GM18508 (cell line): ENCODE results near the gene INTS3.

ENCODE experiments used
- ATAC-seq: cut with Tn5 transposase; IDR thresholded peaks from one replicate; pipeline ENCODE4 v1.9.1; 2021; ENCODE audit warnings: moderate number of reproducible peaks; ENCODE audit not compliant: insufficient read depth, unreplicated experiment

The INTS3 gene

DNA sequence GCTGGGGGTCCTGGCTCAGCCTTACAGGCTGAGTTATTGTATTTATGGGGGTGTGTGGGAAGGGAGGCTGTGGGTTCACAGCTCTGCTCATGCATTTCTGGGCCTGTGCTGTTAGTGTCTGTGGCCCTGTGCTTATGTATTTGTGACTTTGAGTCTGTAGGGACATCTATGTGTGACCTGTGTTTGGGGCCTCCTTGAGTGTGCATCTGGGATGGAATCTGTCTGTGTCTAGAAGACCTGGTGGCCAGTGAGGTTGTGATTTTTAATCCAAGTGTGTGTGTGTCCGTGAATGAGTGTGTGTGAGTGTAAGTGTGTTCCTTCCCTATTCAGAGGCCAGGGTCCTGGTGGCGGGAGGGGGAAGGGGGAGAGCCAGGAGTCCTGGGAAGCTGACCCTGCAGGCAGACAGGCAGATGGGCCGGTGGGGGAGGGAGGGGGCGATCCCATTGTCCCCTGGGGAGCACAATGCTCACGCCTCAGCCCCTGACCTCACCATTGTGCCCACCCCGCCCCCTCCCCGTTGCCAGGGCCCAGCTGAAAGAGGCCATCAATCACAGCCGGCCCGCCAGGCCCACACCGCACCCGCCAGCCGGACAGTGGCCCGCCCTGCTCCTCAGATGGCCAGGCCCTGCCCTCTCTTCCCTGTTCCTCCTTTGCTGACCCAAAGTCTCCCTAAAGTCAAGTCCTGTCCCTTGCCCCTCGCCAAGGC lies 66.9 kb downstream of the INTS3 start:
- no peak for ATAC-seq

- no peak for ATAC-seq
Measured at GRCh38 chr1:153795330-153795837, 67.5 kb downstream of the INTS3 start.

DNA sequence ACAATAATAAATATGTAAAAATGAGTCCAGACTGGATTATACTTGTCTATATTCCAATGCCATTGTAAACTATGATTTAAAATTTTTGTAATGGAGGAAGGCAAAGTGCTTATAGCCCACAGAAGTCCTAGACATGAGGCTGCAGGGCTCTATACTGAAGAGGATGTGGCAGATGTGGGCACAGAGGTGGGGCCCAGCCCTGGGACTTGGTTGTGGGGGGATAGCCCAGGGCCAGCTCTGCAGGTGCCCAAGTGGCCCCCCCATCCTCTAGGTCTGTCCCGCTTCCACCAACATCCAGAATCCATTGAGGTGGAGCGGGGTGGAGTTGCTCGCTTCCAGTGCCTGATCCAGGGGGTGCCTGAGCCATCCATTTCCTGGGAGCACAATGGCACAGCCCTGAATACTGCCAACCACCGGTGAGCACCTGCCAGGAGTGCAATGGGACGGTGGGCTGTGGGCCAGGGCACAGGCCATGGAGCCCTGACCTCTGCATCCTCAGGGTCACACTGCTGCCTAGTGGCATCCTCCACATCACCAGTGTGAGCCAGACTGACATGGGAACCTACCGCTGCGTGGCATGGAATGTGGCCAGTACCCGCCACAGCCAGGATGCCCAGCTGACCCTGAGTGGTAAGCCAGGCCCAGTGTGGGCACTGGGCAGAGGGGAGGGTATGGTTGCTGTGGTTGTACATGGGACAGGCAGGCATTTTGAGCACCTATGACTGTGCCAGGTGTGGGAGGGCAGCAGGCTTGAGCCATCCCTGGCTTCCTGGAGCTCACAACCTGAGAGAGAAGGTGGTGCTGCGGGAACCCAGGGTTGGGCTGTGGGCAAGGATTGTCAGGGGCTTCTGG lies 68.3 kb downstream of the INTS3 start:
- no peak for ATAC-seq

- ATAC-seq: no peak
Measured at GRCh38 chr1:153796786-153797659, 69.2 kb downstream of the INTS3 start.

DNA sequence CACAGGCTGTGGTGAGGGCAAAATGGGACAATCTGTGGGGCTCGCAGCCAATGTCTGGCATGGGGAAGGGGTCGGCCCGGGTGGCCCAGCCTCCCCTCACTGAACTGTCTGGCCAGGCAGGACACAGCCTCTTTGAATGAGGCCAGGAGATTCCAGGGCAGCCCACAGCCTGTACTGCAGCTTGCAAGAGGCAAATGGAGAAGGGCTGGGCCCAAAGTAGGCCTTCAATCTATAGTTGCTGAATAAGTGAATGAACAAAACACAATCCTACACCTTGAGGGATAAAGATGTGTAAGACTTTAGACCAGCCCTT lies 70.6 kb downstream of the INTS3 start:
- no peak for ATAC-seq

DNA sequence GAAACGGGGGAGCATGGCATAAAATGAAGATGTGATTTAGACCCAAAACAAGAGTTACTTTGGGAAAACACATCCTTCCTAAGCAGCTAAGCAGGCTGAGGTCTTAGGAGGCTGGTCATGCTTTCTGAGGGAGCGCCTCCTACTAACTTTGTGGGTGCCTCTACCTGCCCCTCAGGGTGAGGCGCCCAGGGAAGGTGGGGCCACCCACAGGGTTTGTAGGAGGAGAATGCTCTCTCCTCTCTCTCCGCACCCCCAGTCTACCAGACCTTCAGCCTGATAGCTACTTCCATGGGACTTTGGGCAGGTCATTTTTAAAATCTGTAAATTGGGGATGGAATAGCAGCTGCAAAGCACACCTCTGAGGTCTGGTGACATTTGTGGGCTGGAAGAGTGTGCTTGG lies 71.2 kb downstream of the INTS3 start:
- no peak for ATAC-seq

DNA sequence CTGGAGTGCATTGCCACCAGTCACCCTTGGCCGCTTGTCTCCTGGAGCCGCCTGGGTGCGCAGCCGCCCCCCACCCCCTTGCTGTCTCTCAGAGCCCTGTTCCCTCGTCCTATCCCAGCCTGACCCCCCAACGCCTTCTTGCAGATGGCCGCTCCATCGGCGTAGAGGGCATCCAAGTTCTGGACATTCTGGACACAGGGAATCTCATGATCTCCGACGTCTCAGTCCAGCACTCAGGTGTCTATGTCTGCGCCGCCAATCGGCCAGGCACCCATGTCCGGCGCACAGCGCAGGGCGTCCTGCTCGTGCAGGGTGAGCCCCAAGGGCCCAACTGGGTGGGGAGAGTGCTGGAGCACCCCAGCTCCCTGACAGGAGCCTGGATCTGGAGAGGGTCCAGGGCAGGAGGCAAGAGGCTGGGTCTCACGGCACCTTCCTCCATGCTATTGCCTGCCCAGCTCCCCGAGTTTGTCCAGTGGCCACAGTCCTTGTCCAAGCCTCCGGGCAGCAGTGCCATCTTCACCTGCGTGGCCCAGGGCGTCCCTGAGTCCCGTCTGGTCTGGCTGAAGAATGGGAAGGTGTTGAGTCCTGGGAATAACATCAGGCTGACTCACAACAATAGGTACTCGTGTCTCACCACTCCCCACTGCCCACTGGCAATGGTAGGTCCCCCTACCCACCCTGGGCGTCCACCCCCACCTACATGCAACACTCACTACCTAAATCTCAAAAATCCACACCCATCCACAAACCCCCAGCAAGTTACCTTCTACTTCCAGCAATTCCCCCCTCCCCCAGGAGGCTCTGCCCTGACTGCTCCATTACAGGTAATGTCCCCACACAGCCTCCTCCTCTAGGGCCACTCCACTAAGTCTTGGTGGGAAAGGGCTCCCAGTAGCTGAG lies 72.0 kb downstream of the INTS3 start:
- ATAC-seq: no peak

GRCh38 chr1:153800516-153800915 lies 72.7 kb downstream of the INTS3 start:
- no peak for ATAC-seq

DNA sequence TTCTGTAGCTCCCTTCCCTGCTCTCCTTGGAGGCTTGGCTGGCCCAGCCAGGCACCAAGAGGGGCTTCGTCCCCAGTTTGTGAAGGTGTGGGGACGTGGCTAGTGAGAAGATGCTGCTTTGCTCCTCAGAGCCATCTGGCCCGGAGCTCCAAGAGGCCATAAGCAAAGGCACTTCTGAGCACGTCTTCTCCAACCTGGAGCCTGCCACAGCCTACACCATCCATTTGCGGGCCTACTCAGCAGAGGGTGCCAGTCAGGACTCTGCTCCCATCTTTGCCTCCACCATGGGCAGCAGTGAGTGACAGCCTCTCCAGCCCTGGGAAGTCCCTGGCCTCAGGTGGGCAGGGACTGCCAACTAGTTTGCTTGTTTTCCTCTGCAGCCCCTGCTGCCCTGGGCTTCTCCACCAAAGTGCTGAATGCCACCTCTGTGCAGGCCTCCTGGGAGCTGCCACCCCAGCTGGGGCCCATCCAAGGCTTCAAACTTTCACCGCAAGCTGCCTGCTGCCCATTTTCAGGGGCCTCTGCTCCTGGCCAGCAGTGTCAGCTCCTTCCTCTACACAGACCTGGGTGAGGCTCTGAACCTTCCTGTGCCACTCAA lies 73.3 kb downstream of the INTS3 start:
- no peak for ATAC-seq

DNA sequence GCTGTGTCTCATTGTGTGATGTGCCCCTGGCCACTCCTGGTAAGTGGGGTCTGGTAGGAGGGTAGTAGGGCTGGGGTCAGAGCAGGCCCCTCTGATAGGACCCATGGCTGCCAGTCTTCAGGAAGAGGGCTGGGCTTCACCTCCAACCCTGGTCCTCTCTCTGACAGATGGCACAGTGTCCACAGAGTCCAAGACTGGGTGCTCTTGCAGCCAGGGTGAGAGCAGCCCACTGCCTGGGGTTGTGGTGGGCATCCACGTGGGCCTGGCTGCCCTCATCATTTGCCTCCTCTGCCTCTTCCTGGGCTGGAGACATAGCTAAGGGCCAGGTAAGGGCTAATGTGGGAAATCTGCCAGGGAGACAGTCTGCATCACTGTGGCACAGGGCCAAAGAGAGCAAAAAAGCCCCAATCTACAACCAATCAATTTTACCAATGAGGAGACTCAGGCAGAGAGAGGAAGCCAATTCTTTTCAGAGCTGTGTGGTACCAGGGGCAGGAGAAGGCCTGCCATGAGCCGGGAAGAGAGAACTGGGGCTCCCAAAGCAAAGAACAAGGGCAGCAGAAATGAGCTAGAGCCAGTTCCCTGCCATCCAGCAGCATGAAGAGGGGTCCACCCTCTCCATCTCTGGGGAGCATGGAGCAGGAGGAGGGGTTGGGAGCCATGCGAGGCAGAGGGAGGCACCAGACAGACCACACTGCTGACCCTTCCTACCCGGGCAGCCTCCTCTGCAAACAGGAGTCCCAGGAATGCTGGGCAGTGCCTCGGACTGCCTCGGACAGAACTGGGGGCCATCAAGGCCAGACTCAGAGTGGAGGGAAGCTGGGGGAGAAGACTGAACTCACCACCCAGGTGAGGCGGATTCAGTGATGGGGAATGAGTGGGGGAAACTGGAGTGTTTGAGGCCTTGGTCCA lies 74.2 kb downstream of the INTS3 start:
- ATAC-seq: no peak

DNA sequence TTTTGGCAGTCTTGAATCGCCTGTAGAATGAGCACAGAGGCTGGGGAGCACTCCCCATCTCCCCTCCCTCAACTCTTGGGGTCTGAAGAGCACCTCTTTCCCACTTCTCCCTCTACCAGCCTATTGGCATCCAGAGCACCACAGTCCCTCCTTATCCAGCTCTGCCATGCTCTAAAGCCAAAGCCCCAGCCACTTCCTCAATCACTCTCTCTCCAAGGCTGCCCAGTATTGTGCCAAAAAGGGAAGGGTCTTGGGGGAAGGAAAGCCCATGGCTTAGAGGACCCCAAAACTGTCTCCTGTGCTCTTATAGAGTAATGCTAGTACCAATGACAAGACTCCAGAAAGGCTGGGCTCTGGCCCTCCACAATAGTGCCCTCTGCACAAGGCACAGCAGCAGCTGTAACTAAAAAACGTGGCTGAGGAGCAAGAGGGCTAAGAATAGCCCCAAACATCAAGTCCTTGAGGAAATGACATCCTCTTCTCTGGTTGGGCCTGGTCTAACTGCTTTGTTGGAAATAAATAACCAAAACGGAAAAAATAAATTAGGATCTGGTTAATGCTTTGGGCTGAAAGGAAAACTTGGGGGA lies 75.7 kb downstream of the INTS3 start:
- no peak for ATAC-seq

DNA sequence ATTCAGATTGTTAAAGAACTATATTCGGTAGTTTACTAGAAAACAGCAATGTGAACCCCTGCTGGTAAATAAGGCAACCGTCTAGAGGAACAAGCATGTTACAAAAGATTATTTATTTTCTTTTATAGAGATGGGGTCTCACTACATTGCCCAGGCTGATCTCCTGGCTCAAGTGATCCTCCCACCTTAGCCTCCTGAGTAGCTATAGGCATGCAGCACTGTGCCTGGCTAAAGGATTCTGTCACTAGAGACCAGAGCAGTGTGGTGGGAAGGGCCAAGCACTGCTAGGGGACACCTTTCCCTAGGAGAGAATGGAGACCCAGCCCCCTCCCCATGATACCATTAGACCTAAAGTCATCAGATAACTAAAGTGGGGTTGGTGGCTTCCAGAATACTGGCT lies 76.3 kb downstream of the INTS3 start:
- no peak for ATAC-seq

- ATAC-seq: no peak
Measured at GRCh38 chr1:153805042-153805745, 77.3 kb downstream of the INTS3 start.

DNA sequence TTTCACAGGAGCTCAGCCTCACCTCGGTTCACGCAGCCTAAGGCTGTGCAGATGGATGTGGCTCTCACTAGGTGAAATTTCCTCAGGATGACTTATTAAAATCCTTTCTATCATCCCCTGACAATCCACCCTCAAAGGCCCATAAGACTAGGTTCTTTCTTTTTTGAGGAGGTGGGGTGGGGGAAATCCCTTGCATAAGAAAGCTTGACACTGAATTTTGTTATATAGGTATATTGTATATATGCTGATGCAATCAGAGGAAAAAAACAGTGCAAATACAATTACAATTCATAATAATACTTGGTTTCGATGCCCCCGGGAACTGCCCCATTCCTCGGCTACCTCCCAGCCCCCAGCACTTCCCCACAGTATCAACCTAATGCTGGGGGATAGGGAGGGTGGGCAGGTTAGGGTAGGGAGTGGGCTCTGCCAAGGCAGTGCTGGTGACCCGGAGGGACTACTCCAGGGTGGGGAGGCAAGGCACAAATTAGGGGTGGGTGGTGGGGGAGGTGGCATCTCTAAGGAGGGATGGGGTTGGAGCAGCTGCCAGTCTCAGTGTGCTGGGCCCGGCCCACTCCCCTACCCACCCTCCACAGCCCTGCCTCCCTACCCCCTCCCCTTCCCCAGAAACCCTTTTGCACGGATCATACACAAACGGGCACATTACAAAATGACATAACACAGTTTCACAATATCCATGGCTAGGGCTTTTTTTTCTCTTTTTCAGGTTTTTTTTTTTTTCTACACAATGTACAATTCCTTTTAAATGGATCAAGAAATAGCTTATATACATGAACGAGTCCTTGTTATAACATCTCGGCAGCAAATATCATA lies 78.3 kb downstream of the INTS3 start:
- ATAC-seq: no peak

GRCh38 chr1:153816283-153816889 lies 88.5 kb downstream of the INTS3 start:
- no peak for ATAC-seq

- ATAC-seq: no peak
Measured at GRCh38 chr1:153818876-153819275, 91.0 kb downstream of the INTS3 start.
